CD4-positive, alpha-beta T cell treated with Interleukin-15 for 4 hours (primary cell): ENCODE results near the gene PITPNM3.
A peak's percentile ranks its signal among the peaks of the same experiment; 100 is the strongest.
"Not testable (repeated sequence)": the region's sequence is repeated elsewhere in the genome, so short reads cannot be mapped to it uniquely, and the experiment has no call there.

Experiments
- DNase-seq: peaks from one replicate; pipeline ENCODE4 v3.0.0-alpha.2; 2020; ENCODE audit warnings: low spot score

PITPNM3 gene

DNA sequence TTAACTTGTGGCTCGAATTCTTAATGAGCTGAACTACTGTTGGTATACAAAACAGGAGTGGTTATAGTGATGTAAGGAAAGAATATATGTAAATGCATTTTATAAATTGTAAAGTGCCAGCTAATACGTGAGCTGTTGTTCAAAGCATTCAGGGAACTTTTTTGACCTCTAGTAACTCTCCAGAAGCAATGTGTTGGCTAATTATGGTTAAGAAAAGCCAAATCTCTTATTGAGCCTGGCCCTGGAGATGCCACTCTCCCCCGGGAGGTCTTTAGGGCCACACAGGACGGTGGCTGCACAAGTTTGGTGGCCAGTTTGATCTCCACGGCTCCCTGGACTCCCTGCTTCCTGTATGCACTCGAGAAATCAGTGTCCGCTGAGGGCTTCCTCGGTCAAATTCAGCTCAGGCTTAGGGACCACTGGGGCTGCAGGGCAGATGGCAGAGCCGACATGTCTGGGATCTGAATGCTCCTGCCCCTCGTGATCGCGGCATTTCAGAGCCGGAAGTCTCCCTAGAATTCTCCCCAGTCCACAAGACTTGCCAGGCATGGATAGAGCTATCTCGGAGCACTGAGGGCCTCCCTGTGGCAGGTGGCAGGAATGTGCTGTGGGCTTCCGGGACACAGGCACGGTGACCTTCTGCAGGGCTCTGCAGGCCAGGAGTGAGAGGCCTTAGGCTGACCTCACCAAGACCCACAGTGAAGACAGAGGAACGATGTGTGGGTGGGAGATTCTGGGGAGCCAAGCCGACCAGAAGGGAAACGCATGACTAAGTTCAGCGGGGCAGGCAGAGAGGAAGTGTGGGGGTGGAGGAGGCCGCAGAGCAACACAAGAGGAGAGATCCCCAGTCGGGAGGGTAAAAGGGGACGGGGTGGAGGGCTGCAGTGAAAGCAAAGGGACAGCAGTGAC lies 18.6 kb upstream of the PITPNM3 start:
- DNase-seq: peak; percentile 13

GRCh38 chr17:6573982-6574686 lies 17.8 kb upstream of the PITPNM3 start:
- DNase-seq: no peak

DNA sequence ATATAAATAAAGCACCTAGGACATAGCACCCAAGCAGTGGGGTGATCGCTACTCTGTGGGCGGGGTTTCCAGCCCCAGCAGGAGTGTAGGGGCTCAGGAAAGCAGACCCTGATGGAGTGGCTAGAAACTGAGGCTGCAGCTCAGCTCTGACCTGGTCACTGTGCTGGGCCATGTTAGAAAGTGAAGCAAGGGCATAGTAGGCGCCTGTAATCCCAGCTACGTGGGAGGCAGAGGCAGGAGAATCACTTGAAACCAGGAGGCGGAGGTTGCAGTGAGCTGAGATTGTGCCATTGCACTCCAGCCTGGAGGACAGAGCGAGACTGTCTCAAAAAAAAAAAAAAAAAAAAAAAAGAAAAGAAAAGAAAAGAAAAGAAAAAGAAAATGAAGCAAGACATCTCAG lies 17.1 kb upstream of the PITPNM3 start:
- DNase-seq: not testable (repeated sequence)

DNA sequence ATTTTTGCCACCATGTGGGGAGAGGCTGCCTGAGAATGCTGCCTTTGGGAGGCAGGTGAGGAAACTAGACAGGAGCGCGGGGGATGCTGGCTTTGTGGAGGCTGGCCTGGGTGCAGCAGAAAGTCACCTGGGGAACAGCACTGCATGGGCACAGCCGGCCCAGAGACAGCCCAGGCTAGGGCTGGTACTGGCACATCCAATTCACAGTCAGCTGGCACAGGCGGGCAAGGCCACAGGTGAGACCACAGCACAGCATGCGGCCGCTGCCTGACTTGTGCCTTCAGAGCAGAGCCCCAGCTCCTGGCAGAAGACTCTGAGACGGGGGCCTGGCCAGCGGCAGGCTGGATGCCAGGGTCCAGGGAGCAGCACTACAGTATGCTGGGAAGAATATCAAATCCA lies 16.6 kb upstream of the PITPNM3 start:
- no peak for DNase-seq

GRCh38 chr17:6571452-6571781 lies 15.1 kb upstream of the PITPNM3 start:
- no peak for DNase-seq

- no peak for DNase-seq
Observed at GRCh38 chr17:6570731-6571451, 14.5 kb upstream of the PITPNM3 start.

DNA sequence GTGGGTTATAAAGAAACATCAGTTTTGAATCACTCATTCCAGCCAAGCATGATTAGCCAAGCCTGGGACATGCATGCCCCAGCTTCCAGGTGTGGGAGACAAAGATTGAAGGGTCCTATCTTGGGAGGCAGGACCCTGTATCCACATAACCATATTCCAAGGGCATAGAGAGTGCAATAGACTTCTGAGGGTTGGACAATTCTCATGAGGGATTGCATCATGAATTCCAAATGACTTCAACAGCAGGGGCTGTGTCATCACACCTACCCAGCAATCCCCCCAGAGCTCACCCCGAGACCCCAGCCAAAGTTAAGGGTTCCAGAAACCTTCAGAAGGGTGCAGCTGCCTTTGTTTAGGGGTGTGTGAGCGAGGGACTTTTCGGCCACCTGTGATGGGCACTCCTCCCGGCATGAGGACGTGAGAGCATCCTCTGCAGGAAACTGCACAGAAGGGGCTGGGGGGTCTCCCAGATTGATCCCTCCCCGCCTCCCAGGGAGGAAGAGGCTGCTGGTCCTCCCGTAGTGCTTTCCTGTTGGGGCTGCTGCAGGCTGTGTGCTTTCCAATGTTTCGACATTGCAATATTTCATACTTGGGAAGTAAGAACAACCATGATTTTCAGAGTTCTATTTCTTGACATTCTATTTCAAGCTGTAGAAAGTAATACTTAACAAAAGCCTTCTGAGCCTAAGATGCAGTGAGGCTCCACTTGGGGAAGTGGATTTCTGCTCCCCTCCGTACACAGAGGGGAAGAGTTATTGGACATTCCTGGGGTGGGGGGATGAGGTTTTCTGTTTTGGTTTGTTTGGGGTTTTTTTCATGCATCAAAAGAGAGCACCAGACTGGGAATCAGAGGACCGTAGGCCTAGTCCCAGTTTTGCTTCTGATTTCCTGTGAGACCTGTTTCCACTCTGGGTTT lies 13.3 kb upstream of the PITPNM3 start:
- DNase-seq: no peak

DNA sequence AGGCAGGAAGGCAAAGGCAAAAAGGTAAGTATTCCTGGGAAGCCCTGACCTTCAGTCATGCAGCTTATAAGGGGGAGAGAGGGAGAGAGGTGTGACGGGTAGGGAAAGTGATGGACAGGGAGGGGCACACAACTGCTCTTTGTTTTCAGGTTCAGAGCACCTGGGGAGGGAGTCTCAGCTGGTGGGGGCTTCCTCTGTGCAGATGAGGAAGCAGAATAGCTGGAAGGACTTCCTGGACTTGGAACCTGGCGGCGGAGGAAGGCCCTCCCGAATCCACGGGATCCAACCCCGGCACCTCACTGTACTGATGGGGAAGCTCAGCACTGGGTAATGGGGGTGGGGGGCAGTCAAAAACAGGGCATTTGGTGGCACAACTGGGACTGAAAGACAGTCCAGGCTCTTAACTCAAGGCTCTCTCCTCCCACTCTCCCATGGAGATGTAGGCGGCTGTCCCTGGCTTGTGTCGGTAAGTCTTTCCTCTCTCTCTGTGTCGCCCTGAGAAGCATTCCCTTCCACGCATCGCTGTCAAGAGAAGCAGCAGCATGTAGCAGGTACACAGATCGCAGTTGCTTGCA lies 11.9 kb upstream of the PITPNM3 start:
- DNase-seq: no peak

GRCh38 chr17:6567528-6568183 lies 11.3 kb upstream of the PITPNM3 start:
- DNase-seq: no peak

- DNase-seq: no peak
Observed at GRCh38 chr17:6561446-6561845, 5.1 kb upstream of the PITPNM3 start.

- no peak for DNase-seq
Observed at GRCh38 chr17:6560496-6560895, 4.1 kb upstream of the PITPNM3 start.

DNA sequence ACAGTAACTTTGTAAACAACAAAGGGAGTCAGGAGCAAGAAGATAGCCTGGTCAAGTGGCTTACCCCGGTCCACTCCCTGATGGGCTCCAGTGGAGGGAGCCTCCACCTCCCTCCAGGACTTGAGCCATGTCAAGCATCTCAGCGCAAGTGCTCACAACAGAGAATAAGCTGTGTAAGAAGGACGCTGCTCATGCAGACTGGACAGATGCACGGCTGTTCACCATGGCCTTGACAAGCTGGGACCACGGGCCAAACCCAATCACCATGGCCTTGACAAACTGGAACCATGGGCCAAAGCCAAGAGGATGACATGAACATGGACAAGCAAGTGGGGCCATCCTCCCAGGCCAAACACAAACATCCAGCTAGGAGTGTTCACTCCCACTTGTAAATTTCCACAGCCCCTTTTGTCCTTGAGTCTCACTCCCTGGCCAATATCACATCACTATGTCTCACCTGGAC lies 3.4 kb upstream of the PITPNM3 start:
- DNase-seq: no peak

- DNase-seq: no peak
Observed at GRCh38 chr17:6558932-6559752, 2.8 kb upstream of the PITPNM3 start.

DNA sequence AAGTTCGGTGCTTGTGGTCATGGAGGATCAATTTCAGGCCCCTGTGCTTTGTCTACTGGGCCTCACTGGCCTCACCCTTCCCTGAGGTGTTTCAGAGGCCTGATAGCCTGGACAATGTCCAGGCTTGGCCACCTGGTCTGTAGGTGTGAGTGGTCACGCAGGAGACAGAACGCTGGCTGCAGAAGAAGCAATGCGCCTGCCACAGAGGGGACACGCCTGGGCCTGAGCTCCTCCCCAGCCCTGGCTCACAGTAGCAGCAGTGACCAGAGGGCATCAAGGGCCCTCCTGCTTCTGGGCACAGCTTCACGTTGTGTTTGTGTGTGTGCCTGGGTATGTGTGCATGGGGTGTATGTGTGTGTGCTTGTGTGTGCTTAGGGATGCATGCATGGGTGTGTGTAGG lies 1.9 kb upstream of the PITPNM3 start:
- DNase-seq: no peak

DNA sequence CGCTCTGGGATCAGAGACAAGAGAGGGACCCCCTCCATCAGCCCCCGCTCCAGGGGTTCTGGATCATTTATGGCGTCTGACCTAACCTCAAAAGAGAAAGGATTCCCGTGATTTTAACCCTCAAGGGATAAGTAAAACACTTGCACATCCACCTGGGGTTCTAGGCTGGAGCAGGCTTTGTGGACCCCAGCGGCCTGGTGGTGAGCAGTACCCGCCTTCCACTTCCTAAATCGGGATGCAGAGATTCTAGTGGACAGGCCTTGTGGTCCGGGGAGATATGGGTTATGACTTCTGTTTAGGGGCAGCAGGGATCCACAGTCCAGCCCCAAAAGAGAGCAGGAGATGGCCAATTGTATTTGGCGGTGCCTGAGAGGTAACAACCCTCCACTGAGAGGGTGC lies 684 bp upstream of the PITPNM3 start:
- no peak for DNase-seq

DNA sequence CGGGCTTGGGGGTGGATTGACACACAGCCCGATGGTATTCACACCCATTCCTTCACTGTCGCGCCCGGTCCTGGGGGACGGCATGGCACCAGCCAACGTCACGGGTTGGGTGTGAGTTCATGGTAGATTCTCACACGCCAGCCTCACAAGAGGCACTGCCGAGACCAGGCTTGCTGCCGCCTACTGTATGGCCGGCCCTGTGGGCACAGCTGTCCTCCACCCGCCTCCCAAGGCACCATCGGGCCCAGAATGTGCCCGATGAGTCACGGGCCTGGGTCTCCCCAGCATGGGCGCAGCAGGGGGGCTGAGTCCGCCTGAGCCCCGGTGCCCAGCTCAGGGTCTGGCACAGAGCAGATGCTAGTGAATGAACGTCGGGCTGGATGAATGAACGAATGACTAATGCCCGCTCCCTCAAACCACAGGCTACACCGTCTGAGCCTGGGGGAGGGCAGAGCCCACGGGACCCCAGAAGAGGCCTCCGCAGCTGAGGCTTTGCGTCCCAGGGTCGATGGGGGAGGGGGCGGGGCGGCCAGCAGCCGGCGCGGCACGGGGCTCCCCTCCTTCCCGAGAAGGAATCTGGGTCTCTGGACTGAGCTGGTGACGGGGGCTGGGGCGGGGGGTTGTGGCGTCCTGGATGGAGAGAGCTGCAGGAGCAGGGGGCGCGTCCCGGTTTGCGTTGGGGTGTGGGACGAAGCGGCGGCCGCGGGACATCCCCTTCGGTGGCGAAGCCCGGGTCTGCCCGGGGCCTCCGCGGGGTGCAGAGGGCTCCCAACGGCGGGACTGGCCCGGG lies 829 bp downstream of the PITPNM3 start:
- DNase-seq: no peak

GRCh38 chr17:6554871-6555330 lies 1.5 kb downstream of the PITPNM3 start:
- no peak for DNase-seq

DNA sequence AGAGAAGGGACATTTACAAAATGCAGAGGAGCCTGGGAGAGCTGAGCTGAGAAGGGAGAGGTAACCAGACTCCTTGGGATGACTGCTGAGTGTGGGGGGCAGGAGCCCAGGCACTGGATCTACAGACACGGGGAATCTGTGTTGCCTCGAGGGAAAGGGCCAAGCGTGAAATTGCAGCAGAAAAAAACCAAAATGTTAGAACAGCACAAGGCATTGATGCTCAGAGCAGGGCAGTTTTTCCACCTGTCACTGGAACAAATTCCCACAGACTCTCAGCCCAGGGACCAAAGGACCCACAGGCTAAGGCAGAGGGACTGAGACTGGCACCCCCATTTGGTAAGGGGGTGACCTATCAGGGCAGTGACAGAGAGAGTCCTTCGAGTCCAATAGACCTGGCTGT lies 2.0 kb downstream of the PITPNM3 start:
- DNase-seq: no peak
